Karpas-422 (cell line): Measurements from ENCODE around the gene HERPUD1. TPM values are rescaled to one million over a fixed set of nuclear protein-coding genes. Genes with fewer than 3 reads are reported as not detected.

Experiments used
- DNase-seq: peaks from one replicate; pipeline ENCODE4 v3.0.0-alpha.2; 2015
- H2AFZ ChIP-seq: fragments of 200-600 bp; sonication (generic); 2 replicates; pipeline ENCODE4 v1.6.1; 2014; ENCODE audit warnings: antibody characterized with exemption, low read length, mixed read lengths
- H3K27ac ChIP-seq: fragments of 200-600 bp; sonication (generic); 2 replicates; pipeline ENCODE4 v1.5.1; 2014; ENCODE audit warnings: mild to moderate bottlenecking, low read length, moderate library complexity
- H3K27me3 ChIP-seq: fragments of 200-600 bp; sonication (generic); 2 replicates; pipeline ENCODE4 v1.6.1; 2014; ENCODE audit warnings: low read length, mixed read lengths
- H3K36me3 ChIP-seq: fragments of 200-600 bp; sonication (generic); 2 replicates; pipeline ENCODE4 v1.6.1; 2014; ENCODE audit warnings: low read length, mixed read lengths; ENCODE audit not compliant: insufficient read depth
- H3K4me1 ChIP-seq: fragments of 200-600 bp; sonication (generic); 2 replicates; pipeline ENCODE4 v1.6.1; 2014; ENCODE audit warnings: mild to moderate bottlenecking, low read length, mixed read lengths
- H3K4me2 ChIP-seq: fragments of 200-600 bp; sonication (generic); 2 replicates; pipeline ENCODE4 v1.6.1; 2014; ENCODE audit warnings: low read length, low read depth, mild to moderate bottlenecking; ENCODE audit not compliant: poor library complexity, severe bottlenecking
- H3K4me3 ChIP-seq: fragments of 200-600 bp; sonication (generic); 2 replicates; pipeline ENCODE4 v1.5.1; 2014; ENCODE audit warnings: mild to moderate bottlenecking, antibody characterized with exemption, low read length, mixed read lengths
- H3K79me2 ChIP-seq: fragments of 200-600 bp; sonication (generic); 2 replicates; pipeline ENCODE4 v1.6.1; 2014; ENCODE audit warnings: mild to moderate bottlenecking, low read length, mixed read lengths
- H3K9ac ChIP-seq: fragments of 200-600 bp; sonication (generic); 2 replicates; pipeline ENCODE4 v1.6.0; 2014; ENCODE audit warnings: low read length
- H3K9me2 ChIP-seq: fragments of 200-600 bp; sonication (generic), shearing (Covaris generic); replicated peaks from 2 replicates; pipeline ENCODE4 v1.6.0; 2014; ENCODE audit warnings: mild to moderate bottlenecking, low read length, moderate library complexity; ENCODE audit not compliant: insufficient read depth
- H3K9me3 ChIP-seq: fragments of 300-700, 200-600 bp; sonication (generic); 2 replicates; pipeline ENCODE4 v1.6.1; 2014; ENCODE audit warnings: low read length, mixed read lengths
- H4K20me1 ChIP-seq: fragments of 200-600 bp; sonication (generic); 2 replicates; pipeline ENCODE4 v1.6.1; 2014; ENCODE audit warnings: mild to moderate bottlenecking, antibody characterized with exemption, low read length, low read depth; ENCODE audit not compliant: insufficient read depth
- total RNA-seq: library from RNA; depleted of rRNA; stranded (reverse); fragments of >200 nt; shearing (Covaris generic); gene quantifications from 2 replicates; pipeline ENCODE4 v1.2.3, GENCODE V29; 2014; ENCODE audit warnings: low replicate concordance

HERPUD1 gene
- total RNA-seq, 1 experiment from 2014 or later = 112 TPM

DNA sequence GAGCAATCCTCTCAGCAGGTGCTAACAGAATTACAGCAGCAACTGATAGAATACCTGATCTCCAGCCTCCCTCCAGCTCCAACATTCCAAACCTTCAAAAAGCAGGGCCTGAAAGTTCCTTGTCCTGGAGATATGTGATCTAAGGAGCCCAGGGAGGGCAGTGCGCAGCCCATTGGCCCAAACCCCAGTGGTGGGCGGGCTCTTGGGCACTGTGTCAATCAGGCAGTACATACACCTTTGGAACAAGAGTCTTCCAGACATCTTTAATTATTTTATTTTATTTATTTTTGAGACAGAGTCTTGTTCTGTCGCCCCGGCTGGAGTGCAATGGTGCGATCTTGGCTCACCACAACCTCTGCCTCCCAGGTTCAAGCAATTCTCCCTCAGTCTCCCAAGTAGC is 42.7 kb upstream of the HERPUD1 start:
- peak overlapping the region; percentile 50 for H3K4me2 ChIP-seq

DNA sequence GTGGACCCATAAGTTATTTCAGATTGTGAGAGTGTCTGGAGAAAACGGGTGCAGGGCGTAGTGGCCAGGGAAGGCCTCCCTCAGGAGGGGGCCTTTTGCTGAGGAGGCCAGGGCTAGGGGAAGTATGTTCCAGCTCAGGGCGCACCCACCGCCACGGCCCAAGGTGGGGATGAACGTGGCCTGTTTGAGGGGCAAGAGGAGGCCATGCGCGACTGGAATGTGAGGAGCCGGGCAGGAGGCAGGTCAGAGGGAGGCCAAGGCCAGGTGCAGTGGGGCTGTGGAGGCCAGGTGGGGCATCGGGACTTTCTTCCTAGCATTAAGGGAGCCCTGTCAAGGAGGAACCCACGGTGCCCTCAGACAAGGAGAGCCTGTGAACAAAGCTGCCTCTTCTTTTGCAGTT is 40.3 kb upstream of the HERPUD1 start:
- H3K27me3 ChIP-seq = no peaks in the 10 kb centered on the region
- no peaks in the 10 kb centered on the region for H3K9me2 ChIP-seq
- no peak overlapping the region for H3K9ac ChIP-seq
- H3K36me3 ChIP-seq = no peaks in the 10 kb centered on the region
- no peak overlapping the region for H3K4me3 ChIP-seq
- H3K27ac ChIP-seq = no peak overlapping the region
- no peak overlapping the region for H3K4me2 ChIP-seq
- no peaks in the 10 kb centered on the region for H3K9me3 ChIP-seq
- H2AFZ ChIP-seq = no peak overlapping the region
- no peak for DNase-seq
- no peaks in the 10 kb centered on the region for H3K79me2 ChIP-seq
- peaks cover 7% of the 10 kb centered on the region for H3K4me1 ChIP-seq
- H4K20me1 ChIP-seq = no peaks in the 10 kb centered on the region

More for the DNA sequence above, 42.7 kb upstream of the HERPUD1 start:
- Histone ChIP-seq H3K27ac (no peak overlapping the region), H2AFZ (no peak overlapping the region), H3K36me3 (no peaks in the 10 kb centered on the region), H3K4me3 (no peak overlapping the region), H3K9ac (no peak overlapping the region), H3K4me1 (peaks cover 7% of the 10 kb centered on the region), H3K79me2 (no peaks in the 10 kb centered on the region), H3K27me3 (no peaks in the 10 kb centered on the region), H3K9me3 (no peaks in the 10 kb centered on the region), H3K9me2 (no peaks in the 10 kb centered on the region), H4K20me1 (no peaks in the 10 kb centered on the region)
- DNase-seq = no peak

DNA sequence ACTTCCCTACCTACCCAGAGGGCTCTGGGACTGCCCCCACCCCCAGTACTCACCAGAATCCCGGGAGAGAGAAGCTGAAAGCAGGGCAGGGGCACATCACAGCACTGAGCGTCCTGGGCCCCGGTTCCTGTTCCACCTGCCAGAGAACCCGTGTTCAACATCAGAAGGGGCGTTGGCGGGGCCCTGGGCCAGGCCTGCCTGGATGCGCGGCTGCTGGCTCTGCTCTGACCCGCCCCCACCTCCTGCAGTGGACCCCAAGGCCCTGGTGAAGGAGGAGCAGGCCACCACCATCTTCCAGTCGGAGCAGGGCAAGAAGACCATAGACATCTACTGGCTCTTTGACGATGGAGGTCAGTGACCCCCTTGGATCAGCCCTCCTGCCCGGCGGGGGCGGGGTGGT is 39.2 kb upstream of the HERPUD1 start:
- Histone ChIP-seq H4K20me1 (no peaks in the 10 kb centered on the region), H3K9me3 (no peaks in the 10 kb centered on the region), H3K79me2 (no peaks in the 10 kb centered on the region), H3K9me2 (no peaks in the 10 kb centered on the region), H3K27me3 (no peaks in the 10 kb centered on the region), H3K4me3 (no peak overlapping the region), H3K36me3 (no peaks in the 10 kb centered on the region), H3K27ac (no peak overlapping the region), H3K4me1 (peaks cover 7% of the 10 kb centered on the region), H3K9ac (no peak overlapping the region), H3K4me2 (no peak overlapping the region), H2AFZ (no peak overlapping the region)
- DNase-seq = no peak

GRCh38 chr16:56894331-56894917 is 37.5 kb upstream of the HERPUD1 start:
- no peaks in the 10 kb centered on the region for H3K9me2 ChIP-seq
- no peak for DNase-seq
- no peak overlapping the region for H2AFZ ChIP-seq
- no peak overlapping the region for H3K27ac ChIP-seq
- no peaks in the 10 kb centered on the region; the same call in 1 of the 2 replicates for H3K4me1 ChIP-seq
- no peaks in the 10 kb centered on the region for H3K79me2 ChIP-seq
- H3K9me3 ChIP-seq = no peaks in the 10 kb centered on the region
- no peaks in the 10 kb centered on the region for H3K27me3 ChIP-seq
- H4K20me1 ChIP-seq = no peaks in the 10 kb centered on the region
- no peak overlapping the region for H3K4me2 ChIP-seq
- no peaks in the 10 kb centered on the region for H3K36me3 ChIP-seq
- no peak overlapping the region for H3K9ac ChIP-seq
- no peak overlapping the region for H3K4me3 ChIP-seq

DNA sequence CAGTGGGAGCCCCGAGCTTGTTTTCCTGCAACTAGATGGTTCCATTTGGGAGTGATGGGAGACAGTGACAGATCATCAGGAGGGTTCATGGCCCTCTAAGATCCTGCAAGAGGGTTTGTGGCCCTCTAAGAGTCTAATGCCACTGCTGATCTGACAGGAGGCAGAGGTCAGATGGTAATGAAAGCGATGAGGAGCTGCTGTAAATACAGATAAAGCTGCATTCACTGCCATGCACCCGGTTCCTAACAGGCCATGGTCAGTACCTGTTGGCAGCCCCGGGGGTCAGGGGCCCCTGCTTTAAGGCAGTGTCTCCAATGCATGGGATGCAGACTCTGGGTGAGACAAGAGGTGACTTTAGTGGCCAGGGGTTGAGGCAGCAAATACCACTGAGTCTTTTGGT is 36.1 kb upstream of the HERPUD1 start:
- Histone ChIP-seq H2AFZ (no peak overlapping the region), H3K9me3 (no peaks in the 10 kb centered on the region), H3K27me3 (no peaks in the 10 kb centered on the region), H3K79me2 (no peaks in the 10 kb centered on the region), H3K9ac (no peak overlapping the region), H3K27ac (no peak overlapping the region), H4K20me1 (no peaks in the 10 kb centered on the region), H3K36me3 (no peaks in the 10 kb centered on the region), H3K9me2 (no peaks in the 10 kb centered on the region), H3K4me1 (no peaks in the 10 kb centered on the region; the same call in 1 of the 2 replicates), H3K4me3 (no peak overlapping the region), H3K4me2 (no peak overlapping the region)
- DNase-seq = no peak

DNA sequence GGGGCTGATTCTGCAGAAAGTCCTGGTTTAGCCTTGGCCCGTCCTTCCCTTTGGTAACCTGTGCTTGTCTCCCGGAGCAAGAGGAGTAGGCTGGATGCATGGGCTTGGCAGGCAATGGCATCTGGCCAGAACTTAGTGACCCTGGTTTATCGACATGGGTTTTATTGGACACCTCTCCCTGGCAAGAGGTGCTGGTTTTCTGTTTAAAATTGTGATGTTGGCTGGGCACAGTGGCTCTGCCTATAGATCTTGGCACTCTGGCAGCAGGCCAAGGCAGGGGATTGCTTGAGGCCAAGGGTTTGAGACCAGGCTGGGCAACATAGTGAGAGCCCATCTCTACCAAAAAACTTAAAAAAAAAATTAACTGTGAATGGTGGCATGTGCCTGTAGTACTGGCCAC is 35.7 kb upstream of the HERPUD1 start:
- Histone ChIP-seq H2AFZ (no peak overlapping the region), H3K9ac (no peak overlapping the region), H3K9me3 (no peaks in the 10 kb centered on the region), H3K9me2 (no peaks in the 10 kb centered on the region), H4K20me1 (no peaks in the 10 kb centered on the region), H3K4me2 (no peak overlapping the region), H3K79me2 (no peaks in the 10 kb centered on the region), H3K4me1 (no peaks in the 10 kb centered on the region; the same call in 1 of the 2 replicates), H3K4me3 (no peak overlapping the region), H3K36me3 (no peaks in the 10 kb centered on the region), H3K27ac (no peak overlapping the region), H3K27me3 (no peaks in the 10 kb centered on the region)
- DNase-seq = no peak

DNA sequence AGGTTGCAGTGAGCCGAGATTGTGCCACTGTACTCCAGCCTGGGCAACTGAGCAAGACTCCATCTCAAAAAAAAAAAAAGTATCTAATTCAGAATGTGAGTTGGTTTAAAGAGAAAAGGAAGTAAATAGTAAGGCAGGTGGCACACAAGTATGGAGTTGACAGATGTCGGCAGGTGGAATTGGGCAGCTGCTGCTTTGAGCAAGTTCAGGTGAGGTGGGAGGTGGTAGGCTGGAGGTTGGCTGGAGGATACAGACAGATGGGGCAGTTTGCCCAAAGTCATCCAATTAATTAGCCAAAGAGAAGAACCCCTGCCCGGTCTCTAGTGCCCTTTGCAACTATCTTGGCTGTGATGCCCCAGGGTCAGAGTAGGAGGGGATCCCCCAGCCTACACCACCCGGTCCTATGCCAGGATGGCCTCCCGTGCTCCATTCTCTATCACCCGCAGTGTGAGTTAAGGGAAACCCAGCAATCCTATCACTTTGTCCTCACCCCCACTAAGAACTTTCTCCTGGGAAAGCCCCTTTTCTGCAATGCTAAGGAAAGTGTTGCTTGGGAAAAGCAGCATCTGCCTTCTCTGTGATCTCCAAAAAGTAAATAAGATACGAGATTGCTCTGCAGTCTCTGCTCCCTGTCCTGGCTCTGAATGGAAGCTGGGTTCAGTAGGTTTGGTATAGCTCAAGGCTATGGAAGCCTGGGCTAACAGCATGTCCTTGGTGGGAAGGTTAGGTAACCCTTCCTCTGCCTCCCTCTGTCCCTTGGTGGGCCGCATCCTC is 34.7 kb upstream of the HERPUD1 start:
- Histone ChIP-seq H3K4me2 (no peak overlapping the region), H3K4me3 (no peak overlapping the region), H3K4me1 (no peaks in the 10 kb centered on the region; the same call in 1 of the 2 replicates), H4K20me1 (no peaks in the 10 kb centered on the region), H3K9me3 (no peaks in the 10 kb centered on the region), H3K36me3 (no peaks in the 10 kb centered on the region), H3K9ac (no peak overlapping the region), H3K27ac (no peak overlapping the region), H3K27me3 (no peaks in the 10 kb centered on the region), H3K9me2 (no peaks in the 10 kb centered on the region), H3K79me2 (no peaks in the 10 kb centered on the region), H2AFZ (no peak overlapping the region)
- DNase-seq = no peak

DNA sequence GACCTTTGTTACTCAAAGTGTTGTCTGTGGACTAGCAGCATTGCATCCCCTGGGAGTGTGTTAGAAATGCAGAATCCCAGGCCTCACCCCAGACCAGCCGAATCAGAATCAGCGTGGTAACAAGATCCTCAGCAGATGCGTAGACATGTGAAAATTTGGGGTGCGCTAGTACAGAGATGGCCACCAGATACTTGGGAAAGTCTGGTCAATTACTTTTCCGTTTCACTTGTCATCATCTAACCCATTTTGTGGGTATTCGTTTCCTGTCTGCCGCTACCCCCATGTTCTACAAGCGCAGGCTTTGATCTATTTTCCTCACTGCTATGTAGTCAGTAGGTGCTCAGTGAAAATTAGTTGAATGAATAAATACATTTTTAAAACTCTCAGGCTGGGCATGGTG is 33.1 kb upstream of the HERPUD1 start:
- DNase-seq = no peak

More for the DNA sequence above, 33.1 kb upstream of the HERPUD1 start:
- Histone ChIP-seq H3K36me3 (no peaks in the 10 kb centered on the region), H3K4me1 (no peaks in the 10 kb centered on the region; the same call in 1 of the 2 replicates), H4K20me1 (no peaks in the 10 kb centered on the region), H3K9me2 (no peaks in the 10 kb centered on the region), H3K9ac (no peak overlapping the region), H3K27me3 (no peaks in the 10 kb centered on the region), H3K9me3 (no peaks in the 10 kb centered on the region), H3K27ac (no peak overlapping the region), H2AFZ (no peak overlapping the region), H3K4me3 (no peak overlapping the region), H3K79me2 (no peaks in the 10 kb centered on the region), H3K4me2 (no peak overlapping the region)
